ENCODE results near the gene CFAP20DC. TPM values are rescaled to one million over a fixed set of nuclear protein-coding genes. Genes with fewer than 3 reads are reported as not detected.

The CFAP20DC gene
- total and polyA plus RNA-seq, 2 experiments from 2014 or later: 7.4 to 11.4 TPM

DNA sequence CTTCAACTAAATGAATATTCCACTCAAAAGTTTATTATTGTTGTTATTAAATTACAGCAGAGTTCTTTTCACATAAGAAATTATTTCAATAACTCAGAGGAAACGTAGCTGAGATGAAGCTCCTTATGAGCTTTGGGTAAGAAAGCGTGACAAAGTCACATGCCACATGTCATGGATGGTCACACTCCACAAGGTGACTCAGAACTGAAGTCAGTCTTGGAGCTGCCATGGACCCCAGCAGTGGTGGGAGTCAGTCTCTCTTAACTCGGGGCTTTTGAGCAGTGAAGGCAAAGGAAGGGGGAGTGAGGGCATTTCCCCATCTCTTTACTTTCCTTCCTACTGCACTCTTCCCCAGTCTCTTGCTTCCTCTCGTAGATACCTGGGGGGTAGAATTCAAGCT, 295.8 kb downstream of the CFAP20DC start:
- no peak overlapping the region for H3K27ac Mint-ChIP-seq
- H3K9me3 Mint-ChIP-seq: no peaks in the 10 kb centered on the region; the same call in 2 of the 3 replicates
- no peaks in the 10 kb centered on the region for H3K36me3 Mint-ChIP-seq (ENCODE audit: low read depth)
- no peaks in the 10 kb centered on the region for H3K4me1 Mint-ChIP-seq
- H3K9me2 ChIP-seq (ENCODE audit: insufficient read depth): no peaks in the 10 kb centered on the region
- H3K4me2 ChIP-seq: no peak overlapping the region
- H3K36me3 ChIP-seq (ENCODE audit: insufficient read depth): no peaks in the 10 kb centered on the region
- H3K27me3 ChIP-seq (ENCODE audit: insufficient read depth): no peaks in the 10 kb centered on the region
- no peaks in the 10 kb centered on the region for H3F3A ChIP-seq (replicated peaks; ENCODE audit: low read depth)
- H3K79me2 ChIP-seq (replicated peaks; ENCODE audit: insufficient read depth): no peaks in the 10 kb centered on the region
- ATAC-seq (no peak), DNase-seq (ENCODE audit: low spot score) (no peak)
- no peaks in the 10 kb centered on the region for H3K4me1 ChIP-seq (ENCODE audit: insufficient read depth)
- H3K27me3 Mint-ChIP-seq (ENCODE audit: insufficient read depth, low read depth, poor library complexity): no peaks in the 10 kb centered on the region
- no peak overlapping the region for H3K27ac ChIP-seq (ENCODE audit: low read depth)
- H2AFZ ChIP-seq: no peak overlapping the region
- no peak overlapping the region for H3K4me3 ChIP-seq
- no peak overlapping the region for H3K4me3 Mint-ChIP-seq
- H4K20me1 ChIP-seq (replicated peaks; ENCODE audit: insufficient read depth): no peaks in the 10 kb centered on the region
- TF ChIP-seq, protein P1, sequence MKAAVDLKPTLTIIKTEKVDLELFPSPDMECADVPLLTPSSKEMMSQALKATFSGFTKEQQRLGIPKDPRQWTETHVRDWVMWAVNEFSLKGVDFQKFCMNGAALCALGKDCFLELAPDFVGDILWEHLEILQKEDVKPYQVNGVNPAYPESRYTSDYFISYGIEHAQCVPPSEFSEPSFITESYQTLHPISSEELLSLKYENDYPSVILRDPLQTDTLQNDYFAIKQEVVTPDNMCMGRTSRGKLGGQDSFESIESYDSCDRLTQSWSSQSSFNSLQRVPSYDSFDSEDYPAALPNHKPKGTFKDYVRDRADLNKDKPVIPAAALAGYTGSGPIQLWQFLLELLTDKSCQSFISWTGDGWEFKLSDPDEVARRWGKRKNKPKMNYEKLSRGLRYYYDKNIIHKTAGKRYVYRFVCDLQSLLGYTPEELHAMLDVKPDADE (IDR thresholded peaks at IDR 0.05): no peak
- TF ChIP-seq POLR2AphosphoS5 (IDR thresholded peaks at IDR 0.05; ENCODE audit: low read depth) (no peak), NANOG (IDR thresholded peaks at IDR 0.05; ENCODE audit: borderline replicate concordance) (no peak), STAT1 (IDR thresholded peaks at IDR 0.05; ENCODE audit: unreplicated experiment) (no peak), EZH2phosphoT487 (IDR thresholded peaks at IDR 0.05; ENCODE audit: unreplicated experiment) (no peak)
- TF ChIP-seq, protein P2, sequence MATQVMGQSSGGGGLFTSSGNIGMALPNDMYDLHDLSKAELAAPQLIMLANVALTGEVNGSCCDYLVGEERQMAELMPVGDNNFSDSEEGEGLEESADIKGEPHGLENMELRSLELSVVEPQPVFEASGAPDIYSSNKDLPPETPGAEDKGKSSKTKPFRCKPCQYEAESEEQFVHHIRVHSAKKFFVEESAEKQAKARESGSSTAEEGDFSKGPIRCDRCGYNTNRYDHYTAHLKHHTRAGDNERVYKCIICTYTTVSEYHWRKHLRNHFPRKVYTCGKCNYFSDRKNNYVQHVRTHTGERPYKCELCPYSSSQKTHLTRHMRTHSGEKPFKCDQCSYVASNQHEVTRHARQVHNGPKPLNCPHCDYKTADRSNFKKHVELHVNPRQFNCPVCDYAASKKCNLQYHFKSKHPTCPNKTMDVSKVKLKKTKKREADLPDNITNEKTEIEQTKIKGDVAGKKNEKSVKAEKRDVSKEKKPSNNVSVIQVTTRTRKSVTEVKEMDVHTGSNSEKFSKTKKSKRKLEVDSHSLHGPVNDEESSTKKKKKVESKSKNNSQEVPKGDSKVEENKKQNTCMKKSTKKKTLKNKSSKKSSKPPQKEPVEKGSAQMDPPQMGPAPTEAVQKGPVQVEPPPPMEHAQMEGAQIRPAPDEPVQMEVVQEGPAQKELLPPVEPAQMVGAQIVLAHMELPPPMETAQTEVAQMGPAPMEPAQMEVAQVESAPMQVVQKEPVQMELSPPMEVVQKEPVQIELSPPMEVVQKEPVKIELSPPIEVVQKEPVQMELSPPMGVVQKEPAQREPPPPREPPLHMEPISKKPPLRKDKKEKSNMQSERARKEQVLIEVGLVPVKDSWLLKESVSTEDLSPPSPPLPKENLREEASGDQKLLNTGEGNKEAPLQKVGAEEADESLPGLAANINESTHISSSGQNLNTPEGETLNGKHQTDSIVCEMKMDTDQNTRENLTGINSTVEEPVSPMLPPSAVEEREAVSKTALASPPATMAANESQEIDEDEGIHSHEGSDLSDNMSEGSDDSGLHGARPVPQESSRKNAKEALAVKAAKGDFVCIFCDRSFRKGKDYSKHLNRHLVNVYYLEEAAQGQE (IDR thresholded peaks at IDR 0.05; ENCODE audit: unreplicated experiment): no peak

DNA sequence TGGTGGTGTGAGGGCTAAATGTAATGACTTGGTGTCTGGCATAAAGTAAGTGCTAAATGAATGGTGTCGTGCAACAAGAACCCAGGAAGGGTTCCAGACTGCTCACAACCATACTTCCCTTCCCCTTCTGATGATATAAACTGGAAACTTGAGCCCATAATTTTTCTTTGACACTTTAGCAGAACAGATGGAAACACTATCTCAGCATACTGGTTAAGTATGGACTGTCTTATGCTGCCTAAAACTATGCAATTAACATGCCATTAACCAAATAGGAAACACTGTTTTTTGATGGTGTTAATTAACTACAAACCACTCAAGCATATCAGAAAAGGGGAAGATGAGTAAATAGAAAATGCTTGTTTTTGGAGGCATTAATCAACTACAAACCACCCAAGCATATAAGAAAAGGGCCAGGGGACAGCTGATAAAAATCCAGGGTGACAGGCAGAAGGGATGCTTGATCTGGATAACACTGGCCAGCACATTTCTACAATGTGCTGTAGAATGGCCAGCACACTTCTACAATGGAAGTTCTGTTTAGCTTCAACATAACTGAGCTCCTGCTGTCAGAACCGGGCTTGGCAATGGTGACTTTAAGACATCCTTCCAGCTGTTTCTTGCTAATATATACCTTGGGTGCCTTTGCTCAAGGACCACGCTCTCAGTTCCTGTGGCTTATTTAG, 297.8 kb downstream of the CFAP20DC start:
- H3K79me2 ChIP-seq (replicated peaks; ENCODE audit: insufficient read depth): no peaks in the 10 kb centered on the region
- no peaks in the 10 kb centered on the region for H3K9me3 Mint-ChIP-seq
- ATAC-seq: no peak
- H3K36me3 ChIP-seq (ENCODE audit: insufficient read depth): no peaks in the 10 kb centered on the region
- H3K4me3 ChIP-seq: no peak overlapping the region
- H3K27ac Mint-ChIP-seq: no peak overlapping the region
- H3F3A ChIP-seq (replicated peaks; ENCODE audit: low read depth): no peaks in the 10 kb centered on the region
- H3K4me1 ChIP-seq (ENCODE audit: insufficient read depth): no peaks in the 10 kb centered on the region
- no peaks in the 10 kb centered on the region for H3K4me1 Mint-ChIP-seq
- H2AFZ ChIP-seq: no peak overlapping the region
- no peaks in the 10 kb centered on the region for H3K9me2 ChIP-seq (ENCODE audit: insufficient read depth)
- no peak overlapping the region for H3K27ac ChIP-seq (ENCODE audit: low read depth)
- H3K4me2 ChIP-seq: no peak overlapping the region
- H3K27me3 Mint-ChIP-seq (ENCODE audit: insufficient read depth, low read depth, poor library complexity): no peaks in the 10 kb centered on the region
- no peaks in the 10 kb centered on the region for H3K27me3 ChIP-seq (ENCODE audit: insufficient read depth)
- no peak for DNase-seq (ENCODE audit: low spot score)
- TF ChIP-seq JUNB (IDR thresholded peaks at IDR 0.05; ENCODE audit: unreplicated experiment): no peak
- TF ChIP-seq, protein P2 (IDR thresholded peaks at IDR 0.05; ENCODE audit: unreplicated experiment): no peak
- no peak for TF ChIP-seq ZNF114 (CRISPR knock-in tag; IDR thresholded peaks at IDR 0.05)
- TF ChIP-seq, protein P3, sequence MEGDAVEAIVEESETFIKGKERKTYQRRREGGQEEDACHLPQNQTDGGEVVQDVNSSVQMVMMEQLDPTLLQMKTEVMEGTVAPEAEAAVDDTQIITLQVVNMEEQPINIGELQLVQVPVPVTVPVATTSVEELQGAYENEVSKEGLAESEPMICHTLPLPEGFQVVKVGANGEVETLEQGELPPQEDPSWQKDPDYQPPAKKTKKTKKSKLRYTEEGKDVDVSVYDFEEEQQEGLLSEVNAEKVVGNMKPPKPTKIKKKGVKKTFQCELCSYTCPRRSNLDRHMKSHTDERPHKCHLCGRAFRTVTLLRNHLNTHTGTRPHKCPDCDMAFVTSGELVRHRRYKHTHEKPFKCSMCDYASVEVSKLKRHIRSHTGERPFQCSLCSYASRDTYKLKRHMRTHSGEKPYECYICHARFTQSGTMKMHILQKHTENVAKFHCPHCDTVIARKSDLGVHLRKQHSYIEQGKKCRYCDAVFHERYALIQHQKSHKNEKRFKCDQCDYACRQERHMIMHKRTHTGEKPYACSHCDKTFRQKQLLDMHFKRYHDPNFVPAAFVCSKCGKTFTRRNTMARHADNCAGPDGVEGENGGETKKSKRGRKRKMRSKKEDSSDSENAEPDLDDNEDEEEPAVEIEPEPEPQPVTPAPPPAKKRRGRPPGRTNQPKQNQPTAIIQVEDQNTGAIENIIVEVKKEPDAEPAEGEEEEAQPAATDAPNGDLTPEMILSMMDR (conservative IDR thresholded peaks at IDR 0.05; ENCODE audit: low read depth in 2 of 2): no peak
- no peak for TF ChIP-seq NANOG (IDR thresholded peaks at IDR 0.05; ENCODE audit: borderline replicate concordance)
- no peak for TF ChIP-seq STAT1 (IDR thresholded peaks at IDR 0.05; ENCODE audit: unreplicated experiment)
- no peak for TF ChIP-seq EZH2 (IDR thresholded peaks at IDR 0.05; ENCODE audit: low read depth, unreplicated experiment)
- TF ChIP-seq, protein P1 (IDR thresholded peaks at IDR 0.05): no peak
- no peaks in the 10 kb centered on the region for H3K36me3 Mint-ChIP-seq (ENCODE audit: low read depth)
- no peaks in the 10 kb centered on the region for H4K20me1 ChIP-seq (replicated peaks; ENCODE audit: insufficient read depth)
- H3K4me3 Mint-ChIP-seq: no peak overlapping the region
